ENCODE results near the gene TSSK2. TPM values are rescaled to one million over a fixed set of nuclear protein-coding genes. Genes with fewer than 3 reads are reported as not detected.

TSSK2 gene
- total RNA-seq, 2 donors from 2014 or later = not detected

DNA sequence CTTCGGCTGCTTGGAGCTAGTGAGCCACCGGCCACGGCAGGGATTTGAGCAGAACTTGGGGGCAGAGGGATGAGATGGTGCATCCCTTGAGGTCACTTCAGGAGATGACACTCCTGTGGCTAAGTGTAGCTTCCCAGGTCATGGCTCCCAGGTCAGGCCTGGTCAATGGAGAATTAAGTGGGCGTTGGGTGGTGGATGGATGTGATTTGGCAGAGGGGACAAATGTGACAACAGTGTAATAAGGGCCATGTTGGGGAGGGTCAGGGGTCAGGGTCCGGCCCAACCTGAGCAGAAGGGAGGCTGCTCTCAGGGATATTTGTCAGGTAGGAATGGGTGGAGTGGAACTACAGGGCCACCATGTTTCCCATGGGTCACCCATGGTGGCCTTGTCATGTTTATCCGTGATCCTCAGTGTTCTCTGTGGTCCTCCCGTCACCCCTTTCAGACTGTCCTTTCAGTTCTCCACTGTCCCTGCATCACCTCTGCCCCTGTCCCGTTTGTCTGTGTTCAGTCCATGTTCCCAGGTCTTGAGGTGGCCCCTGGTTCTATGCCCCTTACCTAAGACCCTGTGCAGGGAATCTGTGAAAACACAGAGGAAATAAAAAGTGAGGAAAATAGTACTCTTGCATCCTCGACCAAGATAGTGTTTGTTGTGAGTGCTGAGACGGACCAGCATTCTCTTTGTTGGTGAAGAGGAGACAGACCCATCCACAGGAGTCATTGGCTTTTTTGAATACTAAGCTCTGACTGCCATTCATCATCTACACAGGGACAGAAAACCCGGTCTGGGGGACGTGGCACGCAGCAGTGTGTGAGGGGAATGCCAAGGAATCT, 41.3 kb downstream of the TSSK2 start:
- H3K4me1 ChIP-seq (ENCODE audit: control insufficient read depth, insufficient read depth, low read length) = peaks cover 13% of the 10 kb centered on the region
- peaks cover 34% of the 10 kb centered on the region for H3K4me1 Mint-ChIP-seq

DNA sequence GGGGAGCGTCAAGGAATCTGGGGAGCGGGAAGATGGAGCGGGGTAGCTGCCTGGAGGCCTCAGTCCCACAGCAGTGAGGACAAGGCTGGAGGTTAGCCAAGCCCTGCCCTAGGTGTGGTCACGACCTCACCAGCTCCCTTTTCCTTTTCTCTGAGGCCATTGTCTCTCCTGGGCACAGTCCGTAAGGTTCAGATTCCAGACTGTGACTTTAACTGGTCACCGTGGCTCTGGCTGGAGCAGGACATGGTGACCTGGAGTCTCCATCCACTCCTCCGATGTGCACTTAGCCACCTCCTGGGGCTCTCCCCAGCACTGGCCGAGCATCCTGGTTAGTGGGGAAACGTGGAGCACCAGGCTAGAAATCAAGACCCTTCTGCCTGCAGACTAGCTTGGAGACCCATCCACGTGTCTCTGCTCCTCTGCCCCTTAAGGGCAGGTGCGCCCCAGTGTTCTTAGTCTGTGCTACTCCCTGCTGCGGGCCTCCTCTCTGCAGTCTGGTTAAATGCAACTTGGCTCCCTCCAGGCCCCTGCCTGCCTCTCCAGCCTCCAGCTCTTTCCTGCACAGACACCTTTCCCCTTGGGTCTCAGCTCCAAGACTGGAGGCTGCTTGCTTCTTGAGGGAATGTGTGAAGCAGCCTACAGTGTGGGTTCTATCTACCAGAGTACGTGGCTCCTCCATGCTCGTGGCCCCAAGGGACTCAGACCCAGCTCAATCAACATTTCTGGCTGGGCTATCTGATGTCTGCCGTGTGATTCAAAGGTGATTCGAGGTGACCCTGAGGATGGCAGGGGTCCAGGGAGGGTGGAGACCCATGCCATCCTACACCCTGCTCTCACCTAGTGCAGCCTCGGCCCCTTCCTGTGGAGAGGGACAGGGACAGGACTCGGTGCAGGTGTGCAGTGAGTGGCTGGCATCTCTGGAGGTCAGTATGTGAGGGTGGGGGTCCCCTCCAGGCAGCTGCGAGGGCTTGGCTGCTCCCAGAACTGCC, 42.2 kb downstream of the TSSK2 start:
- H3K36me3 ChIP-seq (ENCODE audit: control insufficient read depth, insufficient read depth, low read length) = no peaks in the 10 kb centered on the region
- H3K4me1 Mint-ChIP-seq = peaks cover 32% of the 10 kb centered on the region
- peak overlapping the region; percentile 95 for H3K27ac Mint-ChIP-seq
- no peak for DNase-seq
- peaks cover 13% of the 10 kb centered on the region for H3K4me1 ChIP-seq (ENCODE audit: control insufficient read depth, insufficient read depth, low read length)
- peaks cover 28% of the 10 kb centered on the region for H3K27me3 ChIP-seq (ENCODE audit: control insufficient read depth, insufficient read depth, low read length, poor library complexity, severe bottlenecking)
- no peak for TF ChIP-seq CTCF (conservative IDR thresholded peaks at IDR 0.05)
- peaks cover 36% of the 10 kb centered on the region for H3K27me3 Mint-ChIP-seq (ENCODE audit: insufficient read depth)
- no peak overlapping the region for H3K27ac ChIP-seq (ENCODE audit: low read depth, low read length)
- H3K9ac ChIP-seq (ENCODE audit: extremely low read depth, low read length, poor library complexity, severe bottlenecking) = no peak overlapping the region
- 91 to 94% methylated on average over 12 to 19 of the region's 19 CpGs for WGBS, 2 experiments (ENCODE audit: insufficient coverage in 1 of 2, insufficient read length in 1 of 2)
- no peaks in the 10 kb centered on the region for H3K9me3 ChIP-seq (ENCODE audit: control insufficient read depth, low read length)
- H3K36me3 Mint-ChIP-seq (ENCODE audit: low read depth) = peaks cover 8% of the 10 kb centered on the region
- H3K4me3 Mint-ChIP-seq = peak overlapping the region; percentile 84
- peak overlapping the region; percentile 96 for H3K4me3 ChIP-seq (ENCODE audit: low read length)
- H3K9me3 Mint-ChIP-seq = no peaks in the 10 kb centered on the region

More for the DNA sequence above, 41.3 kb downstream of the TSSK2 start:
- Histone ChIP-seq H3K4me3 (ENCODE audit: low read length) (peak overlapping the region; percentile 96), H3K27me3 (ENCODE audit: control insufficient read depth, insufficient read depth, low read length, poor library complexity, severe bottlenecking) (peaks cover 37% of the 10 kb centered on the region), H3K36me3 (ENCODE audit: control insufficient read depth, insufficient read depth, low read length) (no peaks in the 10 kb centered on the region), H3K9ac (ENCODE audit: extremely low read depth, low read length, poor library complexity, severe bottlenecking) (peak overlapping the region; percentile 91), H3K9me3 (ENCODE audit: control insufficient read depth, low read length) (no peaks in the 10 kb centered on the region), H3K27ac (ENCODE audit: low read depth, low read length) (no peak overlapping the region)
- H3K36me3 Mint-ChIP-seq (ENCODE audit: low read depth) = peaks cover 8% of the 10 kb centered on the region
- no peaks in the 10 kb centered on the region for H3K9me3 Mint-ChIP-seq
- H3K4me3 Mint-ChIP-seq = peak overlapping the region; percentile 84
- no peak for DNase-seq
- WGBS, 2 experiments (ENCODE audit: insufficient coverage in 1 of 2, insufficient read length in 1 of 2) = 45 to 53% methylated on average over 8 to 13 of the region's 13 CpGs
- TF ChIP-seq CTCF (conservative IDR thresholded peaks at IDR 0.05) = no peak
- peaks cover 45% of the 10 kb centered on the region for H3K27me3 Mint-ChIP-seq (ENCODE audit: insufficient read depth)
- peak overlapping the region; percentile 95 for H3K27ac Mint-ChIP-seq

Data from endodermal cell (in vitro differentiated cells).